ENCODE data around the gene ZBTB20.
"Not testable (repeated sequence)": the region's sequence is repeated elsewhere in the genome, so short reads cannot be mapped to it uniquely, and the experiment has no call there.

Gene ZBTB20

DNA sequence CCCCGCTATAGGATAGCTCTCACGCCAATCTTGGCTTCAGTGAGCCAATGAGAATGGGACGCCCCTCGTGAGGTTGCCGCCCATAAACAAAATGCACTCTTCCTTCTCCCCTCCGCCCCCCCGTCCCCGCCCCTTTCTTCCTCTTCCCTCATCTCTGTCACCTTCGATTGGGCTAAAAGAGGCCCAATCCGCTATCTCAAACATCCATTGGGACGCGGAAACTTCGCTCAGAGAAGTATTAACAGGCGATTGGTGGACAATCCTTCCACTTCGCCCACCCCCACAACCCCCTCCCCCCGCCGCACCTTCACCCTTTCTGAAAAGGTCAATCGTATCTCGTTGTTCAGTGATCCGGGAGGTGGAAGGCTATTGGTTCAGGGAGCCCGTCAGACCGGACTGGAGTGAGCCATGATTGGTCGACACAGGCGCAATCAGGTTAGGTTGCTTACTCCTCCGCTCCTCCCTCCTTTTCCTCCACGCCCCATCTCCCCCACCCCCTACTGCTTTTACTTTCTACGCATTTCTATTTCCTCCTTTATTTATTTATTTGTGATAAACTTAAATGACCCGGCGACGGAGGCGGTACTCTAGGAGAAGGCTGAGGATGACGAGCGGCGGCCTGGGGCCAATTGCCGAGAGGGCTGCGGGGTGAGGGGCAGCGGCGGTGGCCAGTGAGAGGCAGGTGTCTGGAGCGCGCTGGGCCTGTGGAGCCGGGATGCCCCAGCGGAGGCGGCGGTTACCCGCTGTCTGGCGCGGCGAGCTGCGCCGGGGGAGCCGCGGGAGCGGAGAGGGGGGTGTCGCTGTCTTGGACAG, 447 bp upstream of the ZBTB20 start:
- peak; percentile 92 for DNase-seq (ENCODE audit: low read depth)

DNA sequence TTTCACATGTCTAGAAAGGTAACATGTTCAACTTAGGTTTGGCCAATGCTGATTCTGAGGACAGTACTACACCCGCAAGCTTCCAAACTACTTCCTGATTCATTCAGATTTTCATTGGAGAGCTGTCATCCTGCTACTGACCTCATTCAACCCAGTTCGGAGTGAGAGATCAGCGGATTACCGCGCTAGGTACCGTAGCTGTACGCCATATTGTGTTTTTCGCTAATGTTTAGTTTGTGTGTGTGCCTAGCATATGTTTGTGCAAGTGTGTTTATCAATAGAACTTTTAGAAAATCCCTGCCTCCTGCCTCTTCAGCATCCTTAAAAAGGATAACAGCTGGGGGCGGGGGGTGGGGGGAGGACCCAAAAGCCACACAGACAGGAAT, 1.1 kb downstream of the ZBTB20 start:
- peak; percentile 20 for DNase-seq (ENCODE audit: low read depth)

DNA sequence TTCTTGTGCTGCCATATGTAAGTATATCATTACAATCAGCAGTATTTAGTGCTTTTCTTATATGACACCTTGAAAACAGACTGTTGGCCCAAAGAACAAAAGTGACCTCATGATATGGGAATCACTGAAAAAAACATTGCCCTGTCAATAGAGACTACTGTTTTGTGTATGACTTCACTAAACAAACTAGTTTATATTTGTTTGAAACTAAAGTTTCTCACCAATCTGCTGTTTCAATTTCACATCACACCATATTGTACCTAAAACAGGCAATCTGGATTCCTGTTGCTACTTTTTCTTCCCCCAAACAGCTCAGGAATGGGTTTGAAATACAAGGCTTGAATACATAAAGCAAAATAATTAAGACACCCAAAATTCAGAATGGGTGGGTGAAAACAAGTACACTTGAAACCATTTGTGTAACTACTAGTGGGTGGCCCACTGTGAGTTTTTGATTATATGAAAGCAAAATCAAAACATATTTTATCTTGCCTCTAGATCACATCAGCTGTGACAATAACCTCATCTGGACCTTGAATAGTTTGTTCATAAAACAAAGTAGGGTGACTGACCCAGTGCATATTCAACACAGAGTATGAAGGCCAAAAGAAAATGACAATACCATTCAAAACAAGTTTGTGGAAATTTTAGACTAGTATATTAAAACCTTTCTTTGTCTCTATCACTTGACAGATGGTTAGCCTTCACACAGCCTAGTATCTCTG, 5.9 kb downstream of the ZBTB20 start:
- no peak for DNase-seq (ENCODE audit: low read depth)

DNA sequence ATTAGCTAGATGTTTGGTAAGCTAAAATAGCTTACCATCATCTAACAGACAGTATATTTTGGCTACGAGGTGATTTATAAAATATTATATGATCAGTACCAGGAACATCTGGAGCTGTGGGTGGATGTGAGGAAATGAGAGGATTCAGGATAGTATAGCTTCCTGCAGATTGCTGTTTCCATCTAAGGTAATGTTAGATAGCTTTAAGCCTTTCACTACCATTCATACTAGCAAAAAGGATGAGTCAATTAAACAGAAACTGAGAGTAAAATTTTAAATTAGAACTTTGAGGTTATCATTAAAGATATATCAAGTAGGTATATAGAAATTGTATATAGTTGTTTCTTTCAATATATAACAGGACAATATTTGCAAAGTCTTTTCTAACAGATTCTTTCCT, 8.0 kb downstream of the ZBTB20 start:
- DNase-seq (ENCODE audit: low read depth), result no peak

DNA sequence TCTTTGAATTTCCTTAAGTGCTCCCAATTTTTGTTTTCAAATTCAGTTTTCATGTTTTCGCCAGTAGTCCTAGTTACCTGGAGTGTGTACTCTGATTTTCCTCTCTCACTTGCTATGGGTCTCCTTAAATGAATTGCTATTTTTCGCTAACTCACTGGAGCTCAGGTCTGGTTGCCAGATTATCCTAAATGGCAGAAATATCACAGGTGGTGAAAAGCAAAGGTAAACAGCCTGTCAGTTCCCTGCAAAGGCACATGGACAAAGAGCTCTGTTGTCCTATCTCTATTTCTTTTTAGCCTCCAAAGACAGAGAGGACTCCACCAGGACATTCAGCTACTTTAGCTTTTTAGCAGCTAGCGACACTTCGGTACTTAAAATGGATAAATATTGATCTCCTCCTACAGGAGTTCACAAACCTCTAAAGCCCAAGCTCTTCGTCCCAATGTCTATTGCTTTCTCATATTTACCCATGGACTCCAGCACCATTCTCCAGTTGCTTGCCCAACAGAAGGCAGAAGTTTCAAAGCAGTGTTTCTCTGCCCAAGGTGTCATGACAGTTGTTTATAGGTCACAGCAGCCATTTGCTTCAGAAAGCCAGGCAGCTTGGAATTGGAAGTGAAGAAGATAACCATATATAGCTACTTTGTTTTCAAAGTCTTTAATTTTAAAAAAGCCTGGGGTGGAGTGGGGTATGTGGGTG, 12.3 kb downstream of the ZBTB20 start:
- no peak for DNase-seq (ENCODE audit: low read depth)

DNA sequence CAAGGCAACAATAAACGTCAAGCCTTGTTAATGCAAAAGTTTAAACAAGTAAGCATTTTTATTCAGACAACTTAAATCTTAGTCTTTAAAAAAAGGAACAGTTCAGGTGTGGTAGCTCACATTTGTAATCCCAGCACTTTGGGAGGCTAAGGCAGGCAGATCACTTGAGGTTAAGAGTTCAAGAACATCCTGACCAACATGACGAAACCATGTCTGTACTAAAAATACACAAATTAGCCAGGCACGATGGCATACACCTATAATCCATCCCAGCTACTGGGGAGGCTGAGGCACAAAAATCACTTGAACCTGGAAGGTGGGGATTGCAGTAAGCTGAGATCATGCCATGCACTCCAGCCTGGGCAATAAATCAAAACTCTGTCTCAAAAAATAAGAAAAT, 19.9 kb downstream of the ZBTB20 start:
- DNase-seq (ENCODE audit: low read depth), result no peak

DNA sequence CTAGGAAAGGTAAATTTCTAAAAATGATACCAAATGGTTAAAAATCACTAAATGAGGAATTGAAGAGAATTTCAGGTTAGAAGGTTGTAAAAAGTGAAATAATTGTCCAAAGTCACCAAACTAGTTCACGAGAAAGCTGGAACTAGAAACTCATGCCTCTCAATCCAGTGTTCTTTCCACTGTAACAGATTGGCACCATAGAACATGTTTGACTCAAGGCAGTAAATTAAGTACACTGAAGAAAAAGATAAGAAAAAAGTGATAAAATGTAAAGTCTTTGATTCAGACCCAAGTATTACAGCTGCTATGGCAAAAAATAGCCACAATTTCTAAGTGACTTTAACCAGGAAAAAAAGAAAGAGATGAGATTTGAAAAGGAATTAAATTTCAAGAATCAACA, 26.5 kb downstream of the ZBTB20 start:
- no peak for DNase-seq (ENCODE audit: low read depth)

DNA sequence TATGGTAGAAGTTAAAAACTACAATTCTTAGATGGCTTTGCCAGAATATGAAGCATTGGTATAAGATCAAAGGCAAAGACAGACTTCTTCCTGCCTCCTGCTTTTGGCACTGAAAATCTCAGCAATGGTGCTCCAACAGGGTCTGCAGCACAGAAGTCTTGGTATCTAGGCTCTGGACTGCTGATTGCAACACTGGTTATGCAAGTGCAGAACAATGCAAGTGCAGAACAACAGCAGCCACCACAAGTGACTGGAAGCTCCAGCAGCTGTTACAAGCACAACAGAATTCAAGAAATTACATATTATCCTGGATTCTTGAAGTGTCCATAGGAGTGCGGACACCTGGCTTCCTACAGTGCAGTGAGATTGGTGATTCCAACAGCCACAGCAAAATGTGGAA, 33.7 kb downstream of the ZBTB20 start:
- DNase-seq (ENCODE audit: low read depth), result no peak

DNA sequence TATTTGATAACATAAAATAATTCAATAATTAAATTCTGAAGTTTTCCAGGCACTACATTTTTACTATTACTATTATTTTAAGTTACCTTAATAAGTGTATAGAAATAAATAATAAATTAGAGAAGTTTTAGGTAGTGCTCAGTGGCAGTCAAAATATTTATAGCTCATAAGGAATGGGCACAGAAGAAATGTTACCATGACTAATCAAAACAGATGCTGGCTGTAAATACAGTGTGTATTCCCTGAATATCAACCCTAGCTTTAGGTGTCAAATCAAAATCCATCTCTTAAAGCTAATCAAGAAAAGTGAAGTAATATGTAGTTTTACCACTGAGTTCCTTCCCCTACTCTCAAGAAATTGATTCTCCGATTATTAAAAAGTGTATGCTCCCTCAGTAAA, 35.5 kb downstream of the ZBTB20 start:
- no peak for DNase-seq (ENCODE audit: low read depth)

DNA sequence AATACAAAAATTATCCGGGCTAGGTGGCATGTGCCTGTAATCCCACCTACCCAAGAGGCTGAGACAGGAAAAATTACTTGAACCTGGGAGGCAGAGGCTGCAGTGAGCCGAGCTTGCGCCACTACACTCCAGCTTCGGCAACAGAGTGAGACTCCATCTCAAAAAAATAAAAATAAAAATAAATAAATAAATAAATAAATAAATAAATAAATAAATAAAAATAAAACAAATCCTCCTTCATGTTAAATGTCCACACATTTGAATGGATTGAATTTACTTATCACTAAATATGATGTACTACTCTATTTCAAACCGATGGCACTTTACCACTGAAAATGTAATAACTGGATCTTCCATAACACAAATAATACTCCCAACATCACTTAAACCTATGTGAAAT, 36.3 kb downstream of the ZBTB20 start:
- no peak for DNase-seq (ENCODE audit: low read depth)

DNA sequence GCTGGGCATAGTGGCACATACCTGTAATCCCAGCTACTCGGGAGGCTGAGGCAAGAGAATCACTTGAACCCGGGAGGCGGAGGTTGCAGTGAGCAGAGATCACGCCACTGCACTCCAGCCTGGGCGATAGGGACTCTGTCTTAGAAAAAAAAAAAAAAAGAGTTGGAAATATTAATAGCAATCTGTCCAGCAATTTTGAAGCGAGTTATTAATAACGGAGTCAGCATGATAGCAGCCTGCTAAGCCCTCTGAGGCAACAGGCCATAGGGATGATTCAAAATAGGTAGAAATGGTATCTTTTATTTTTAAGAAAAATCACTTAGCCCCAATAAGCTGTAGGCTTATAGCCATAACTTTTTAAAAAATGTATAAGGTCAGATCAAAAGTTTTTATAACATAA, 37.0 kb downstream of the ZBTB20 start:
- DNase-seq (ENCODE audit: low read depth), result not testable (repeated sequence)

DNA sequence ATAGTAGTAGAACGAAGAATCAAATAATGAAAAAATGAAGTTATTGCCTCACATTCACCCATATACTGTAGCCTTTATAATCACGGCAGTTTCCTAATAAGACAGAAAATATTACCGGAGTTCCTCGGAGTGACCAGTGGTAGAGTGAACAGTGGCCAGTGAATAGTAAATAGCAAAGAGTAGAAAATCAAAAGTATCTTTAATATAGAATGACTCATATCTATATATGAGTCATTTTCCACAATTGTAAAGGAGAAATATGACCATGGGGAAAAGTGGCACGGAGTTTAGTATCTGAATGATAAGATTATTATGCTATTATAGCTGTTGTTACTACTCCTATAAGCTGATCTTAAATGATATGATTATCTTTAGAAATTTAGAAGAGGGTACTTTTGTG, 38.5 kb downstream of the ZBTB20 start:
- no peak for DNase-seq (ENCODE audit: low read depth)

DNA sequence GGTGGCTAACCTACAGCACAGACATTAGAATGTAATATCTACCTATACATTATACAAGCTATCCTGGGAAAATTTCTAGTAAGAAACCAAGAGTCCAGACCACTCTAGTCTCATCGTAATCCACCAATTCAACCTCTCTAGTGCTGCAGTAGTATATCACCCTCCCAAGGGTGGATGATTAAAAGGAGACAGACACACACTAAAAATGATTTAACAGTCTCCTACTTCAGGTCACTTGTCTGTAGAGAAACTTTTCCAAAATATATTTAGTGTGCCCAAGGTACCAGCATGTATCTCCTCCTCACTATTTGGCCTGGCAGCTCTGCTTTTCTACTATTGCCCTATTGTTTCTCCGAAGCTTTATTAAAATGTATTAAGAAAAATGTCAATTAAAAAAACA, 45.0 kb downstream of the ZBTB20 start:
- no peak for DNase-seq (ENCODE audit: low read depth)

DNA sequence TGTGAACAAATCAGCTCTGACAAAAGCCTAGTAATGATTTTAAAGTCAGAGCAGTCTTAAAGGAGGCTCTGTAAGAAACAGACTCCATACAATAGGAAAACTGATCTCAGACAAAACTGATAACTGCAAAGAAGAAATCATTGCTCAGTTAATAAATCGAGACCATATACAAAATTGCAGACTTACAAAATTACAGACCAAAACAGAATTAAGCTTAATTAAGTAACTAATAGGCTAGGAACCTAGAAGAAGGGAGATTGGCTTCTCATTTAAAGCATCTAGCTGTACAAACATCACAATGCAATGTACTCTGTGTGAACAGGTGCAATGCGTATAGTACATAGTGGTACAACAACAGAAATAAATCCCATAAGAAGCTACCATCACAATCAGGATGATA, 46.3 kb downstream of the ZBTB20 start:
- DNase-seq (ENCODE audit: low read depth), result no peak

DNA sequence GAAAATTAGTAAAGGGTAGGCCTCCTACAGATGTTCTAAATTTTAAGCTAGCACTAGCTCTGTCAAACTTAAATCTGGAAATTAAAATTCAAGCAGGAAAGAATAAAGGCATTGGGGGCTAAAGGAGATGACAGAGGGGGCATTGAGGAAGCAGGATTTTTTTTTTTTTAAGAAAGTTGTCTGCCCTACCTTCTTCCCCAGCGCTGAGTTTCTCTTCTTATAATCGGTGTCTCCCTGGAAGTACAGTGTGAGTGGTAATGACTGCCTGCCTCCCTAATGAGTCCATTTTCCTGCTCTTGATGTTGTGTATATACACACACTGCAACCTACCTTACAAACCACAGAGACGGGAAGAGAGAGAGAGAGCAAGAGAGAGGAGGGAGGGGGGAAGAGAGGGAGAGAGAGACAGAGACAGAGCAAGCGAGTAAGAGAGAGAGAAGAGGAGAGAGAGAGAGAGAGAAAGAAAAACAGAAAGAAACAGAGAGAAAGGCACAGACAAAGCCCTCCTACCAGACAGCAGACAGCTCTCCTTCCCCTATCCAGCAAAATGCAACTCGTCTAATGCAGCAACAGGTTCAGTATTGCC, 47.0 kb downstream of the ZBTB20 start:
- DNase-seq (ENCODE audit: low read depth), result no peak

DNA sequence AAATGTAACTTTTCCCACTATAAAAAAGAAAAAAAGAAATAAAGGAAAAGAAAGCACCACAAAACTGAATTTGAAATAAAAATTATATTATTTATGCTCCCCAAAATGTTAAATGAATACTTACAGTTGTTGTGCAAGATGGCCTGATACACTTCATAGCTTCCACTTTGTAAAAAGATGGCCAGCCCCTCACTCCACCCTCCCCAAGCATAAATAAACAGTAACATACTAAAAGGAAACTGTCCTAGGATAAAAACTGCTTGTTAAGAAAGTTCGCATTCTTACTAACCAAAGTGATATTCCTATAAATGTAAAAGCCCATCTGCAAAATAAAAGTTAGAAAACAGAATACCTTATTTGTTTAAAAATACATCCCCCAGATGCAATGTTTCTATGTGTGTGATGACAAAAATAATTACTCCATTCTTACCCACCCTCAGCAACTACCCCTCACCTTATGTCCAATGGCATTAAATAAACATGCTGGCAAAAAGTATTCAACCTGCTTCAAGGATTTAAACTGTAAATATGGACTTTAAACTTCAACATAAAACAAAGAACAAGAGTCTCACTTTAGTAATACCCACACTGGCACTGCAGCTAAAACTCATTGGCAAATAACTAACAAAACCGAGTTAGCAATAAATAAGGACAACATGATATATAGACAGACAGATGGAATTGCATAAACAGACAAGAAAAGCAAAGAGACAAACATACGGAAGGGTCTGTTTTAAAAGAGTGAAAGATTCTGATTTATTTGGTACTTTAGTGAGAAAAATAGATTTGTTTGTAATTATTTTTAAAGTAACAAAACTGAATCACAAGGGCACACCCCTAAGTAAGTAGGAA, 47.7 kb downstream of the ZBTB20 start:
- no peak for DNase-seq (ENCODE audit: low read depth)

DNA sequence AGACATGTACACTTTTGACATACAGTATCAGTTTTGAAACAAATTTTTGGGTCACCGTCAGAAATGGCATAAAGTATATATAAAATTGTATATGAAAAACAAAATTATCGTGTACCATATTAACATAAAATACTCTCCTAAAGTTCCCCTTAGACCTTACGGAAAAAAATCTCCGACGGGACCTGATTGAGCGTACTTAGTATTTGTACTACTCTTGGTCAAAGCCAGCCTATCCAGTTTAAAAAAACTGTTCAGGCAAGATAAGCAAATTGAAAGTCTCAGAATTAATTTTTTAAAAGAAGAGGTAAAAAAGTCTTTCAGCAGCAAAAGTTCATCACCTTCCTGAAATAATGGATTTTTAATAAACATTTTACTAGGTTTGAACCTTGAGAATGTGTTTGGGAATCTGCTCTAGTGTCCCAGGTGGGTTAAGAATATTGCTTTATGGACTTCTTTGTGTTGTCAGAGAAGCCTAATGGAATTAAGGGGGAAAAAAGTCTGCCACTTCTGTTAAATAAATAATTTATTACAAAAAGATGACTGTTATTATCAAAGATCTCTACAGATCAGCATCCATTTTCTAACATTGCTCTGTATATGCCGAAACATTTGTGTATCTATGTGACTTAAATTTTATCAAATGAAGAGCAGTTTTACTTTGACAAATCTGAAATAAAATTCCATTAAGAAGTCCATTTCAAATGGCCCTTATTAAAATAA, 48.6 kb downstream of the ZBTB20 start:
- no peak for DNase-seq (ENCODE audit: low read depth)

DNA sequence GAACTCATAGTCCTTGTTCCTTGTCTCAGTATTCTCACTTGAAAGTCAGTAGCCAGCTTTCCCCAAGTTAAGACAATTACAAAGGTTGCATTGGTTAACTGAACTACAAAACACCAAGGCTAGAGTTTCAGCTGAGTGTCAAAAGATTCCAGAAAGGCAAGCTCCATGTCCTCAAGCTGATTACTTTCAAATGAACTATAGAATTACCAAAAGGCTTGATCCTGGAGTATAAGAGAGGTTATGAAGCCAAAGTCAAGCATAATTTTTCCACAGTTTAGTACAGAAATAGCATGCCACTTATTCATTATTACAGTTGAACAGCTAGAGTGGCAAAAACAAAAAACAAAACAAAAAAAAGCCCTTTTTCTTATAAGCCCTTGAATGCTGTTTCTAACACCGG, 51.9 kb downstream of the ZBTB20 start:
- DNase-seq (ENCODE audit: low read depth), result no peak

DNA sequence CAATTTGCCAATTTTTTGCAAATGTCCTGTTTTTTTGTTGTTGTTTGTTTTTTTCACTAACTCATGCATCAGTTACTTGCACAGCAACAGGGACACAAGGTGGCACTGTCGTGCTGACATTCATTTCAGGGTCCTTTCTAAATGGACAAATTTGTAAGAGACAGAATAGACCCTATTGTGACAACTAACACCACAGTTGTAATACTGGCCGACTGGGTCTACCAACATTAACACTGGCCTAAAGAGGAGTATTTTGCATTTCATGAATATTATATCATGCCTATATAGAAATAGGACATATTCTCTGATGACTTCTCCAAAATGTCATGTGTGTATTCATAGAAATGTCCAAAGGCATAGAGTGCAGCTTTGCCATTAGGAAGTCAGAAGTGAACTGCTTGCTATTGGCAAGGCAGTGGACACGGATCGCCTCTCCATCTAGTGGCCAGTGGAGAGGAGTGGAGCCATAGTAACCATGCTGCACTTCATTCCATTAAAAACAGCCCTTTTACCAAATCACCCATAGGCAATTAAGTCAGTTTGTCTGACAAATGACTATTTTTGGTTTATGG, 54.8 kb downstream of the ZBTB20 start:
- peak; percentile 33 for DNase-seq (ENCODE audit: low read depth)

DNA sequence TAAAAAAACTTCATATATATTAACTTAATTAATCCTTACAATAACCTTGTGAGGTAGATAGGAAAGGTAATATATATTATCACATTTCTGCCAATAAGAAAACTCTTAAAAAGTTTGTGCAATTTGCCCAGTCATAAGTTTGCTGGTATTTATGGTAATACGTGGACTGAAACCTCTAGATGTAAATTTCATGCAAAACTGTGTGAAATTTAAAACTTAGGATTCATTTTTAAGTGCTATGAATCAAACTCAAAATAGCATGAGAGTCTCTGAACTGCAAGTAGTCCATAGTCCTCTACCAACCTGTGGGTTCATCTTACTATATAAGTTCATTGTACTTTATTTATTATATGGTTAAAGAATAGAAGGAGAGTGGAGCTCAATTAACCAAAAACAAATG, 56.4 kb downstream of the ZBTB20 start:
- DNase-seq (ENCODE audit: low read depth), result no peak

DNA sequence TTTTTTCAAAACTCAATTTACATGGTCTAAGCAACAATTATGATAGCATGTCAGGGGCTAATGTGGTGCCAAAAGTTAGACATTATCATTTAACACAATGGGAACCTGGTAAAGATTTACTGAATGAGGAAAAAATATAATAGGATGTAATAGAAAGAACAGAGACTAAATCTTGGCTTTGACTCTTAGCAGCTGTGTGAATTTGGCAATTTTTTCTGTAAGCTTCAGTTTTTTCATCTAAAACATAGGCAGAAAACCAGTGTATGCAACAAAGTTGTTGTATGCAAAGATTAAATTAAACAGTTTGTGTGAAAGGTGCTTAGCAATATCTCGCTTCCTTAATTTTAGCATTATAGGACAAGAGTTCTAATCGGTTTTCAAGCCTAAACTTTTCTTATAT, 57.6 kb downstream of the ZBTB20 start:
- no peak for DNase-seq (ENCODE audit: low read depth)
